HG03159 (cell line): ENCODE measurements around the gene PTPN1.
"Not testable (repeated sequence)": the region's sequence is repeated elsewhere in the genome, so short reads cannot be mapped to it uniquely, and the experiment has no call there.

Source experiments
- ATAC-seq: cut with Tn5 transposase; IDR thresholded peaks from one replicate; pipeline ENCODE4 v1.9.1; 2021; ENCODE audit warnings: mild to moderate bottlenecking, moderate library complexity; ENCODE audit not compliant: unreplicated experiment

PTPN1 gene

DNA sequence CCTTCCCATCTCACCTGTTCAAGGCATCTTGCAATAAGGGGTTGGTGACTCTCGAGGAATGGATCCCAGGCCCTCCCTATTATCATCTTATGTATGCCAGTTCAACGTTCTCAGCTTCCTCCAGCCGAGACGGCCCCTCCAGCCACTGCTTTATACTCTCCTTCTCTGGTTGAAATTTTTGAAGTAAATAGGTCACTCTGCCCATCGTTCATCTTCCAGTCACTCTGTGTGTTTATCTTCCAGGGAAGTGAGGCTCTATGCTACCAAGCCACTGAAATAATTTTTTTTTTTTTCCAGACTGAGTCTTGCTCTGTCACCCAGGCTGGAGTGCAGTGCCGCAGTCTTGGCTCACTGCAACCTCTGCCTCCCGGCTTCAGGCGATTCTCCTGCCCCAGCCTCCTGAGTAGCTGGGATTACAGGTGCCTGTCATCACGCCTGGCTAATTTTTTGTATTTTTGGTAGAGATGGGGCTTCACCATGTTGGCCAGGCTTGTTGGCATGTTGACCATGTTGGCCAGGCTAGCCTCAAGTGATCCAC is 17.0 kb downstream of the PTPN1 start:
- no peak for ATAC-seq

DNA sequence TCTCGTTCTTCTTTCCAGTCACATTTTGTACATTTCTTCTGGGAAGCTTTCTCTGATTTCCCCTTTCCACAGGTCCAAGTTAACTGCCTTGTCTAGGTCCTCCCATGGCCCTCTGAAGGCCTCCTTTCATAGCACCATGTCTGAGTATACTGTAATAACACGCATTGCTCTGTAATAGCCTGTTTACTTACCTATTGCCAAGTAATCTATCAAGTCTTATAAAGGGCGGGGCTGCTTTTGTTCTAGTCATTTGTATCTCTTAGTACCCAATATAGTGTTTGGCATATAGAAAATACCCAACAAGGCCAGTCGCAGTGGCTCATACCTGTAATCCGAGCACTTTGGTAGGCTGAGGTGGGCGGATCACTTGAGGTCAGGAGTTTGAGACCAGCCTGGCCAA is 17.9 kb downstream of the PTPN1 start:
- ATAC-seq: no peak

DNA sequence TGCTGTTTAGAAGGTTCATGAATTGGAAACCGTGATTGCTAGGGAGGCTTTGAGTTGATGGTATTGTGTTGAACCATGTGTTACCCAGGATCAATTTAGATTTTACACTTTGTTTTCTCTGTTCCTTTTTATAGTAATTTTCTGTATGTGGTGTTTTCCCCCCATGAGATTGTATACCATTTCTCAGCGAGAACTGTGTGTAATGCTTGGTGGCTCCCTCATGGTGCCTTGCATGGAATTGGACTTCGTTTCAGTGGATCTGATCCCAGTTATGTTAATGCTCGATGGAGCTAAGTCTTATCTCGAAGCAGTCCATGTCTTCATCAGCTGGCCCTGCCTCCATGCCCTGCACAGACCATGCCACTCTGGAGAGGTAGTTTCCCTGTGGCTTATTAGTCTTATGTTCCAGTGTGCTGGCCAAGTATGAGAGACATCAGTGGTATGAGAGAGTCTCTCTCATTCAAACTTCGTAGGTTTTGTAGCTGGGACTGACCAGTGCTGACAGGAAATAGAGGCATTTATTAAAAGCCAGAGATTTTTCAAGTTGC is 18.7 kb downstream of the PTPN1 start:
- peak; percentile 48 for ATAC-seq

DNA sequence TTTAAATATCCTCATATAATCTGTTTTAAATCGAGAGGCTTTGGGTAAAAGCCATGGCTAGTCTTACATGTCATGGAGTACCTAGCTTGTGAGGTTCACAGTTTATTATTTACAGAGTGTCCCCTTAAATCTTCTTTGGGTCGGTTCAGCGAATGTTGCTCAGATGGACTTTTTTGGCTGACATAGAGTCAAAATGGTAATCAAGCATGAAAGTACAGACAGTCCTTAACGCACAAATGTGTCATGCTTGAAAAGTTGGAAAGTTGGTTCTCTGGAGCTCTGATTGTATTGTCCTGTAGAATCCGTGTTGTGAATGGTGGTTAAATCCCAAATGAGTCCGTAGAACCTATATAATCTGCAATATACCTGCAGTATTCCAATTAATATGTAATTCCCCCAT is 22.0 kb downstream of the PTPN1 start:
- ATAC-seq: no peak

DNA sequence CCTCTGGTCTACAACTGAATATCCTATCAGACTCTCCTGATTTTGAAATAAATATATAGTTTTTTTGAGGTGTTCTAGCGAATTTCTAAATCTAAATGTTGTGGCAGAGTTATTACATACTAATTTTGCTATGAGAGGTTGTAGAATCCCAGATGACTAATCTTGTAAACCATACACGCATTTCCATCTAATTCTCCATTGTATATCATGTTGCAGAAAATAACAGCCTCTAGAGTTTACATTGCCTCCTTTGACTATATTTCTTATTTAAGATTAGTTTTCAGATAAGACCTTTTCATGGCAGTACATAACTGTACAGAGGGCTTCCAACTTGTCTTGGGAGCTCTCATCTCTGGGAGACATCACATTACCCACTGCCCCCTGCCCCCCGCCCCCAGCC is 22.9 kb downstream of the PTPN1 start:
- ATAC-seq: no peak

DNA sequence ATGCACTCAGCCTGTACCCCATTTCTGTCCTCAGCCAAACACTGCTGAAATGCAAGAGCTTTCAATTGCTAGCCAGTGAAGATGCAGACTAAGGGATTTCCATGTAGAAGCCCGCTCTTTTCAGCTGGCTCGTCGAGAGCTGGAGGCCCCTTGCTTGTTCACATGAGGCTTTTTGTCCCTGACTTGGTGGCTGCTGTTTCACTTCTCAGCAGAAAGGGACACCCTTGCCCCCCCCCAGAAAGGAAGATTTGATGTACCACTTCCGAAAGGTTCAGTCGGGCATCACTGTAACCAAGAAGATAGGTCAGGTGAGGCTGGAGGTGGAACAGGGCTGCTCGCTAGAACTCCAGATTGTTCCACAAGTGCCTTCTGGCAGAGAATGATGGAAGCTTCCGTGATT is 23.3 kb downstream of the PTPN1 start:
- no peak for ATAC-seq

DNA sequence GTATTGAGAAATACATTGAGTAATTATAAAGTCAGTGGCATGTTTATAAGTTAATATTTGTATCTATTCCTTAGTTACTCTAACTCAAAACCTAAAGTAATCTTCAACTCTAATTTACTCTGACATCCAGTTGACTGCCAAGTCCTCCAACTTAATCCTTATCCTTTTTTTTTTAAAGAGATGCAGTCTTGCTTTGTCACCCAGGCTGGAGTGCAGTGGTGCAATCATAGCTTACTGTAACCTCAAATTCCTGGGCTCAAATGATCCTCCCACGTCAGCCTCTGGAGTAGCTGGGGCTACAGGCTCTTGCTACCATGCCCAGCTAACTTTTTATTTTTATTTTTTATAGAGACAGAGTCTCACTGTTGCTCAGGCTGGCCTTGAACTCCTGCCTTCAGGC is 24.4 kb downstream of the PTPN1 start:
- no peak for ATAC-seq

DNA sequence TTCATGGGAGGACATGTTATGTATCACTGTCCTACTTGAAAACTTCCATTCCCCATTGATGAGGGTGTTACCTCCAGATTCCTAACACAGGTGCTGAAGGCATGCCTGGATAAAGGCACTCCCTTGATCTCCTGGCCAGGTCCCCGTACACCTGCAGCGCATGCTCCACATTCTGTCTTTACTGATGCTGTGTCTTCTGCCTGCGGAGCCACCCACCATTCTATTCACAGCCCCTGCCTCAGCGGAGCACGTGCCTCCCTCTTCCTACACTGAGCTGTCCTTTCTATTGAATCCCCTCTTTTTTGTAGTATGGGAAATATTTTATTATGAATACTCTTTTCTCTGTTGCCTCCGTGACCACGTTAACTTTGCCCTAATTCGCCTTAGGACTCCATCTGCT is 25.0 kb downstream of the PTPN1 start:
- ATAC-seq: no peak

DNA sequence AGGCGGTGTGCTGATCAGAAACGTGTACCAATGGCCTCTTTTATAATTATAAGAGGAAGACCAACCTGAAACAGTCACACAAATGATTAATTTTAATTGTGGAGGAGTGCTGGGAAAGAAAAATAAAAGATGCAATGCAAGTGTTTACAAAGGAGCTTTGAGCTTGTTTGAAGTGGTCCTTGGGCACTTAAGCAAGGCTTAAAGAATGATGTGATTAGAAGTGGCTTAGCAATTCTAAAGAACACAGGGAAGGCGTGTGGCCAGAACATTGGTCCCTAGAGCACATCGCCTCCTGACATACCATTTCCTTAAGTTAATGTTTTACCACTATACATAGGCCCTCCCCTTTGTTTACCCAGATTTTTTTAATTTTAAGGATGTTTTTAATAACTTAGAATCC is 26.1 kb downstream of the PTPN1 start:
- ATAC-seq: no peak

DNA sequence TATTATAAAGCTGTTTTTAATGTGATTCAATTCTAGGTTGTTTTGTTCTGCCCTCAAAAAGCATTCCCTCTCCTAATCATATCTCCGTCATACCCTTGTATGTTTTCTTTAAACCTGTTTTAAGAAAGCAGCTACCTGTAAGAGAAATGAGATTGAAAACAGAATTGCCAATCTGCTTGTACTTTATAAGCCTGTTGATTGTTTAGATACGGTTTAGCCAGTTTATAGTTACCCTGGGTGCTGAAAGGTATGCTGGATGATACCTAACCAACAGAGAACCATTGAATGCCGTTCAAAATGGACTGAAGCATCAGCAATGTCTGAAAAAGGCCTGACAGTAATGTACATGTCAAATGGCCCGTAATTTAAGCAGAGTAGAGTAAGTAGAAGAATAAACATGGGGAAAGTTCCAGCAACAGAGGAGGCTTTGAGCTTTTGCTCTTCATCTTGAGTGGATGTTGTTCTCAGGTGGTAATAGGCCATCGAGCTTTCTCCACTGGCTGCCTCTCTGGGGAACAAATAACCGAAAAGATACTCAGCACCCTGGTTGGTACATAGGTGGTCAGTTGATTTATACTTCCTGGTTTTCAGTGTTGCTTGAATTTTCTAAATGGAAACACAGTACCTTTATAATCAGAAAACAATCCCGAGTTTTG is 27.5 kb downstream of the PTPN1 start:
- no peak for ATAC-seq

DNA sequence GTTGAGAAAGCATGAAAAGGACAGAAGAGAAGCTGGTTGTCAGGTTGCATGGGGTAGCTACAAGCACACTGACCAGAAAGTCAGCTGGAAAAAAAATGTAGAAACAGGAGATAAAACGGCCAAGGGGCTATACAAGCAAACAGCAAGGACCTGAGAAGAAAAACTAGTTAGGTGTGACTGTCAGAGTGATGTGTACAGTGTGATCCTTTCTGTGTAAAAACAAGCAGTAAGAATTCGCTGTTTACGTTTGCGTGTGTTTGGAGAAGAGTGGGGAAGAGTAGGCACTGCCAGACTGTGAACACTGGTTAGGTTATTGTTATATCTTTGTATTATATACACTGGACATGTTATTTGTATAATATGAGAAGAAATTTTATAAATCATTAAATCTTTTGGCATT is 28.1 kb downstream of the PTPN1 start:
- ATAC-seq: no peak

DNA sequence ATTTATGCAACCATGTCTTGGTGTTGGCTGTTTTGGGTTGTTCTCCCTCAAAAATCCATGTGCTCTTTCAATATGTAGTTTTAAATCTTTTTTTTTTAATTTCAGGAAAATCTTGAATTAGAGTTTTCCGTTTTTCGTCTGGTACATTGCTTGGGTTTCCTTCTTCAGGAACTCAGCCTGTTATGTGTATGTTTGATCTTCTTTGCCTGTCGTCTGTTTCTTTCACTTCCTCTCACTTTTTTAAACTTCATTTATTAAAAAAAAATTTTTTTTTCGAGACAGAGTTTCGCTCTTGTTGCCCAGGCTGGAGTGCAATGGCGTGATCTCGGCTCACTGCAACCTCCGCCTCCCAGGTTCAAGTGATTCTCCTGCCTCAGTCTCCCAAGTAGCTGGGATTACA is 29.6 kb downstream of the PTPN1 start:
- not testable (repeated sequence) for ATAC-seq

DNA sequence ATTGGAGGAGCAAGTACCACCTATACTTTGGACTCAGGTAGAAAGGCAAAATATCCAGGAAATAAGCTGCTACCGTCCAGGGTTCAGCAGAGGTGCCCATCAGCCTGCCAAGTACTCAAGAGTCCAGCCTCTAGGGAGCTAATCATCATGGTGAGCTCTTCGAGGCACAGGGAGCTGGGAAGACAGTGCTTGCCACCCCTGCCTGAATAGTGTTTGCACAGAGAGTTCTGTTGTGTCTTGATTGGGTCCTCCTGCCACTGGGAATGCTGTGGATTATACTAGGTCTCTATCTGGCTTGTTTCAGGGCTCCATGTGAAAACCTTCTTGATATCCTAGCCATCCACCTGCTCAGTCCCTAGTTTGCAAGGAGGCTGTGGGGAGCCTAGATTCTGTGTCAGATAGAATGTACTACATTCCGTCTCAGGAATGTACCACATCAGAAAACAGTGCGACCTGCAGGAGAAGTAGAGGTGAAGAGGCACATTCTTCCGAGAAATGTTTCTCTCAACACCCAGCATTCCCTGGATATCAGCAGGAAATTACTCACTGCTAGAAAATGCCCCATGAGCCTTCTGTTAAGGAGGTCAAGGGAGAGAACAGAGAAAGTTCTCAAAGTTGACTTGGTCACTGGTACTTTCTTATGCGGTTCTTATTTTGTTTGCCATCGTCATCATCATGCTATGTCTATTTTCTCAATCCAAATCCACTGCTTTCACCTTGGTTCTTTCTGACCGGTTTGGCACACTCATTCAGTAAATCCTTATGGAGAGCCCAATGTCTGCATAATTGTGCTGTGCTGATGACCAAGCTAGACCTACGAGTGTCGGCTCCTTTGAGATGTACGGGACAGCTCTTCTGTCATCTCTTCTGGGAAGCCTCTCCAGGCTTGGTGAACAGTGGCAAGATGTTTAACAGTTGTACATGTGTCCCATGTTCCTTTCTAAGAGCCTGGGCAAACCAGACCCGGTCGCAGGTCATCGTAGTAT is 30.7 kb downstream of the PTPN1 start:
- ATAC-seq: no peak

DNA sequence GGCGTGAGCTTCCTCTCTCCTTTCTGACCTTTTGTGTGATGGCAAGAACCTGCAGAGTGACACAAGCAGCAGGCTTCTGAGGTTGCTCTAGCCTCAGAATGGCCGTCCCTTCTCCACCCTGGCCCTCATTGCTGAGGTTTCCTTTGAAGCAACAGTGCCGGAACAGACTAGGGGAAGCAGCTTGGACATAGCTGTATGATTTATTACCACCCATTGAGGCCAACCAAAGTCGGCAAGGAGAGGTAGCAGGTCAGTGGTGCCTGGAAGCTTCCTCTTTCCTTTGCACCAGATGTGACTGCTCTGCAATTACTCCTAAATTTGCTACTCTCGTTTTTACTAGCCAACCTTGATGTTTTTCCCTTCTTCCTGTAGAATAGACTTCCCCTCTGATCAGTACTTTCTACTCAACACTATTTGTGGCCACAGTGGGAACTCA is 31.4 kb downstream of the PTPN1 start:
- ATAC-seq: no peak

DNA sequence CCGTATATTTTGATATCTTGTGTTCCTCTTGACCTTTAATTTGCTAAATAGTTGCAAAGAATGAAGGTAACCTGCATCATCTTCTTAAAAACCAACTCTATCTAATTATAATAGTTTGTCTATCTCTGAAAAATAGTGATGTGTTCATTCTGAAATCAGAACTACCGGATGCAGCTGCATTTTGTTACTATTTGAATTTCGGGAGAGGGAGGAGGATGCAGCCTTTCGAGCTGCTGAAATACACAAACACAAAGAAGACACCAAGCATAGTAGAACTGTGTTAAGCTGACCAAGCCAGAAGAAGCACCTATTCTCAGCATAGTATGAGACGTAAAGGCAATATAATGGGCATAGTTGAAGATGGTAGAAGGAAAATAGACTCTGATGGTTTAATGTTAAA is 33.1 kb downstream of the PTPN1 start:
- no peak for ATAC-seq

DNA sequence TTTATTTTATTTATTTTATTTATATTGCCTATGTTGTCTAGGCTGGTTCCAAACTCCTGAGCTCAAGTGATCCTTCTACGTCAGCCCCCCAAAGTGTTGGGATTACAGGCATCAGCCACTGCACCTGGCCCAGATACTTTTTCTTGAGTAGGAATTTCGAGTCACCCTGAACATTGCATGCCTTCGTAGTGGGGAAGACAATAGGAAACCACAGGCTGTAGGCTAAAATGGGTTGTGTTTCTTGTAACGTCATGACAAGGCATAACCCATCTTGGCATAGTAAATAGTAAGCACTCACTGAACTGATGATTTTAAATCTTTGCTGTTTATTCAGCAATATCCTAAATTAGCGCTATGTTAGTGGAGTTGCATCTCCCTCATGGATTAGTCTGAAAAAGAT is 34.9 kb downstream of the PTPN1 start:
- ATAC-seq: no peak

DNA sequence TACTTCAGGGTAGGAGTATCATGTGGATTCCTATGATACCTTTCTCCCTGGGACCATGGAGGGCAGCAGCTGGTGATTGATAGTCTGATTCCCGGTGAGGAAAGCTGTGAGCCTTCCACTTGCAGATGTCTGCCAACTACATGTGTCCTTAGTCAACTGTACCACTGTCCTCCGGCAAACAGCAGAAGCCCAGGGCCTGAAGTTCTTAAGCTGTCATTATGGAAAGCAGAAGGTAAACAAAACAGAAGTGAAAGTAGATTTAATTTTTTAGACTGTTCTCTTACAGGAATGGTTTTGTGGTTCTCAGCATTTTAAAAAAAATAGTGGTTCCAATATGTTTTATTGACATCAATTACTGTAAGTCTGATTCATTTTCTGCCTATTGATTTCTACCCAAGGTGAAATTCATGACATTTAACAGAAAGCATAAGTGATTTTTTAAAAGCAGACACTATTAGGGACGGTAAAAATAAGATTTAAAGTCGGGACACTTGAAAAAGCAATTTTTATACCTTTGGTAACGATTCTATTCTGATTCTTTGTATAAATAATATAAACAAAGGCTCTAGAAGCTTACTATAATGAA is 36.6 kb downstream of the PTPN1 start:
- no peak for ATAC-seq

DNA sequence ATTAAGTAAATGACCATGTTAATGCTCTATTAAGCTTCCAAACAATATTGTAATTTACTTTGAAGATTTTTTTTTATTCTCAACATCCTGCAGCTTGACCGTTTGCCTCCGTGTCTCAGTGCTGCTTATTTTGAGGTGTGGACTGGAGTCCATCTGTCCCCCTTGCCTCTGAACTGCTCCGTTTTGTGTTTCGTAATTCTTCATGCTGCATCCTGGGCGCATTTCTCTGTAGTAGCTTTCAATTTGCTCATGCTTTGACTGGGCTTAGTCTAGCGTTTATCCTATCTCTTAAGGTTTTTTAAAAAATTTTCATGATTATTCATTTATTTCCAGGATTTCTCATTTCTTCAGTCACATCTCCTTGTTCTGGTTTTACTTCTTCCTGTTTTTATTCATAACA is 37.8 kb downstream of the PTPN1 start:
- ATAC-seq: no peak

DNA sequence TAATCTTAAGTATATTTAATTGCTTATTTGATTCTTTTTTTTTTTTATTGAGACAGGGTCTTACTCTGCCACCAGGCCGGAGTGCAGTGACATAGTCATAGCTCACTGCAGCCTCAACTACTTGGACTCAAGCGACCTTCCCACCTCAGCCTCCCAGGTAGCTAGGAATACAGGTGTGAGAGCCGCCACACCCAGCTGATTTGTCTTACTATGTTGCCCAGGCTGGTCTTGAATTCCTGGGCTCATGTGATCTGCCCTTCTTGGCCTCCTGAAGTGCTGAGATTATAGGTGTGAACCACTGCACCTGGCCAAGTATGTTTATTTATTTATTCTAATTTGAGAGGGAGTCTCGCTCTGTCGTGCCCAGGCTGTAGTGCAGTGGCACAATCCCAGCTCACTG is 38.2 kb downstream of the PTPN1 start:
- no peak for ATAC-seq

DNA sequence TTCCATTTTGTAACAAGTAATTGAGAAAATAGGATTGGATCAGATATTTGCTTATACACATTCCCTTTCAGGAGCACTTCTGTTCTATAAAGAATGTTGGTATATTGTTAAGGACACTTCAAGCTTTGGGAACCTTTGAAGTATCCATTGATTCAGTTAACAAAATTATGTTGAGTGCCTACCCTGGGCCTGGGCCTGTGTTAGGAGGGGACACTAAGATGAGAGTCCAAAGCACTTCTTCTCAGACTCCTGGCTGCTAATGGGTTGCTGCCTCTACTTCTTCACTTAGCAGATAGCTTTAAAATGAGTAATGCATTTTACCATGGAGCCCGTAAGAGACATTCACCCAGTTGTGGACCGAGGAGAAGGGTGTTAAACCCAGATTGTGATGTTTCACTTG is 40.3 kb downstream of the PTPN1 start:
- ATAC-seq: no peak

DNA sequence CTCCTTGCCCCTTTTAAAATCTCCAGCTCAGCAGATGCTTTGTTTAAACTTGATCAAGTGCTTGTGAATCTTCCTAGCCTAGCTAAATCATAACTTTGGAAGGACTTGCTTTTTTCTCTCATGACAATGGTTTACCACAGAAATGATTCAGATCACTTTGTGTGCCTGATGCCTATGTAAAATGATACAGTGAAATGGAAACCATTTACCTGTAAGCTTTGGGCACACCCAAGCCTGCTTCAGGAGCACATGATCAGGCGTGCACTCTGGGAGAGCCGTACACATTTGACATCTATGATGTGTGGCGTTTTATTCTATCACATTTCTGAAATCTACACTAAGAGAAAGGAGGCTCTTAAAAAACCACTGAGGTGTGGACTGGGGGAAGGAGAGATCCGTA is 41.1 kb downstream of the PTPN1 start:
- ATAC-seq: no peak
